Tibial nerve (tissue), 3 donors: ENCODE results near the gene STK39.

Experiments
- POLR2A ChIP-seq, 2 donors: fragments of 450-650 bp; IDR thresholded peaks; one replicate each; pipeline ENCODE4 v1.6.1; 2017; ENCODE audit warnings: antibody characterized with exemption in 2 of 2, mild to moderate bottlenecking in 2 of 2, moderate library complexity in 2 of 2
- TF ChIP-seq, protein P1 (sequence below), 5 experiments: fragments of 200-600 bp in 3 of 5; fragments of 450-650 bp in 2 of 5; sonication (generic) in 3 of 5; IDR thresholded peaks; one replicate each; pipeline ENCODE4 v1.5.1; 2016 to 2019; ENCODE audit warnings: antibody characterized with exemption in 5 of 5, mild to moderate bottlenecking in 3 of 5, moderate library complexity in 2 of 5

DNA sequence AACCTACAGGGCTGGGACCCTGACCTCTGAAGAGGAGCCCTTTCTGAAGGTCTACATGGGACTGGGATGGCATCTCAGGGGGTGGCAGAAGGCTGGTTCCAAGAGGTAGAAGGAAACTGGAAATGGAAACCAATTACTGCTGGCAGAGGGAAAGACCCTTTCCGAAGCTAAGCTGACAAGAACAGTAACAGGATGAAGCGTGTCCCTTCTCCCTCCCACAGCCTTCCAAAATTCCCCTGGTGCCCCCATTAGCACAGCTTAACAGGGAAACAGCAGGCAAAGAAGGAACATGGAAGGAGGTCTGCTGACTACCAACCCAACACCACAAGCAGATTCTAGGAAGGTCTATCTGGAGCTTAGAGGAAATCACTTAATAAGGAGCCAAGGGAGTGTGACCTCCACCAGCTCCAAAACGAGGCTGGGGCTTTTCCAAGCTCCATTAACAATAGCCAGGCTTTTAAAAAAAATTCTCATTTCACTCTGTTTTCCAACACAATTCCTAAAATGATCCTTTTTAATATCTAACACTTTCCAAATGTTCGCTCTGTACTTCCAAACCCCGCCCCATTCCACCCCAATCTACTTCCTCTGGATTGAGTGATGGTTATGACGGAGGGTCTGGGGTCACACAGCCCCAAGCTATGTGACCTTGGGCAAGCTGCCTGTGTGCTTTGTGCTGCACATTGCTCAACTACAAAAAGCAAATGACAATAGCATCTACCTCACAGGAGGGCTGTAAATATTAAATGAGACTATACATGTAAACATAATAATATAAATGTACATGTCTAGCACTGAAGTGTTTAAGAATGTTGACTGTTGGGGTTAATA, 55.2 kb downstream of the STK39 start:
- no peak for TF ChIP-seq POLR2A (IDR thresholded peaks at IDR 0.05)
- TF ChIP-seq, protein P1, sequence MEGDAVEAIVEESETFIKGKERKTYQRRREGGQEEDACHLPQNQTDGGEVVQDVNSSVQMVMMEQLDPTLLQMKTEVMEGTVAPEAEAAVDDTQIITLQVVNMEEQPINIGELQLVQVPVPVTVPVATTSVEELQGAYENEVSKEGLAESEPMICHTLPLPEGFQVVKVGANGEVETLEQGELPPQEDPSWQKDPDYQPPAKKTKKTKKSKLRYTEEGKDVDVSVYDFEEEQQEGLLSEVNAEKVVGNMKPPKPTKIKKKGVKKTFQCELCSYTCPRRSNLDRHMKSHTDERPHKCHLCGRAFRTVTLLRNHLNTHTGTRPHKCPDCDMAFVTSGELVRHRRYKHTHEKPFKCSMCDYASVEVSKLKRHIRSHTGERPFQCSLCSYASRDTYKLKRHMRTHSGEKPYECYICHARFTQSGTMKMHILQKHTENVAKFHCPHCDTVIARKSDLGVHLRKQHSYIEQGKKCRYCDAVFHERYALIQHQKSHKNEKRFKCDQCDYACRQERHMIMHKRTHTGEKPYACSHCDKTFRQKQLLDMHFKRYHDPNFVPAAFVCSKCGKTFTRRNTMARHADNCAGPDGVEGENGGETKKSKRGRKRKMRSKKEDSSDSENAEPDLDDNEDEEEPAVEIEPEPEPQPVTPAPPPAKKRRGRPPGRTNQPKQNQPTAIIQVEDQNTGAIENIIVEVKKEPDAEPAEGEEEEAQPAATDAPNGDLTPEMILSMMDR (IDR thresholded peaks at IDR 0.05) = no peak
